DLD1 (cell line): Measurements from ENCODE around the gene TUBB1.
"Not testable (repeated sequence)": the region's sequence is repeated elsewhere in the genome, so short reads cannot be mapped to it uniquely, and the experiment has no call there.

Source experiments
- in situ Hi-C: cut with HindIII; loops from 2 replicates; pipeline ENCODE4 v1.10.0; 2017; ENCODE audit warnings: low sequenced_read_pairs

TUBB1 gene

DNA sequence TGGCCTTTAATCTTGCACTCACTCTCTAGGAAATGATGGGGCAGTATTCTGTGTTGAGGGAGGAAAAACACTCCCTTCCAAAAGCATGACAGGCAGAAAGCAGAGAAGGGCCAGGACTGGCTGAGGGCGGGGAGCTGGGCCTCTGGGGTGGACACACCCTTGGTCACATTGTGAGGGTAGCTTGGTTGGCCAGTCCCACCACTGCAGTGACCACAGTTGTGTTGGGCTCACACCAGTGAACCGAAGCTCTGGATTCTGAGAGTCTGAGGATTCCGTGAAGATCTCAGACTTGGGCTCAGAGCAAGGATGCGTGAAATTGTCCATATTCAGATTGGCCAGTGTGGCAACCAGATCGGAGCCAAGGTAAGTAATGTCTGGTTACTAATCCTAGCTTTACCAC, at the start of gene TUBB1:
TSS of gene TUBB1 (plus strand) at position 213 of the 400 bp plus-strand sequence. CDS start at position 307, 94 bp downstream.
- in situ Hi-C loops, result no loop called here

- in situ Hi-C loops, result no loop called here
These were observed 49.8 kb upstream of the TUBB1 start for GRCh38 chr20:58969439-58969838.

DNA sequence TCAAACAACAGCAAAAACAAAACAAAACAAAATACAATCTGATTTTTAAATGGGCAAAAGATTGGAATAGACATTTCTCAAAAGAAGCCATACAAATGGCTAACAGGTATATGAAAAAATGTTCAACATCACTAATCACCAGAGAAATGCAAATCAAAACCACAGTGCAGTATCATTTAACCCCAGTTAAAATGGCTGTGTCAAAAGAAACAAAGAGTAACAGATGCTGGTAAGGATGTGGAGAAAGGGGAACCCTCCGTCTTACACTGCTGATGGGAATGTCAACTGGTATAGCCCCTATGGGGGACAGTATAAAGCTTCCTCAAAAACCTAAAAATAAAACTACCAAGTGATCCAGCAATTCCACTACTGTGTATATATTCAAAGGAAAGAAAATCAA, 49.1 kb upstream of the TUBB1 start:
- in situ Hi-C loops, result loop anchor here (5.0 kb wide), 1 partner anchor 72 kb away; the partner anchor contains the start of gene PRELID3B

DNA sequence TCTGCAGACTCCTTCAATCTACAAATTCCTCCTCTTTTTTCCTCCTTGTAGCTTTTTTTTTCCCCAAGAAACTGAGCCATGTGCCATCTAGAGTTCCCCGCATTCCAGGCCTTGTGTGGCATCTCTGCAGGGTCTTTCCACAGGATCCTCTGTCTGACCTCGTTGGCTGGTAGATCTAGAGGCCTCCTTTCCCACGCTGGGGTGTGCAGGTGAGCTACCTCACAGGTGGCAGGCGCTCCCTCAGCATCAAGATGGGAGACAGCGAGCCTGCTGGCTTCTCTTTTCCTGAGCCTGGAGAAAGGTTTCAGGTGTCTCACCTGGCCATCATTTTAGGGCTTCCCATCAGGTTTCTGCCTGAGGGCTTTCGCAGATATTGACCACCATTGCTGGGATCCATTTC, 47.8 kb upstream of the TUBB1 start:
- in situ Hi-C loops, result loop anchor here (5.0 kb wide), 1 partner anchor 71 kb away; the partner anchor contains the start of gene PRELID3B

DNA sequence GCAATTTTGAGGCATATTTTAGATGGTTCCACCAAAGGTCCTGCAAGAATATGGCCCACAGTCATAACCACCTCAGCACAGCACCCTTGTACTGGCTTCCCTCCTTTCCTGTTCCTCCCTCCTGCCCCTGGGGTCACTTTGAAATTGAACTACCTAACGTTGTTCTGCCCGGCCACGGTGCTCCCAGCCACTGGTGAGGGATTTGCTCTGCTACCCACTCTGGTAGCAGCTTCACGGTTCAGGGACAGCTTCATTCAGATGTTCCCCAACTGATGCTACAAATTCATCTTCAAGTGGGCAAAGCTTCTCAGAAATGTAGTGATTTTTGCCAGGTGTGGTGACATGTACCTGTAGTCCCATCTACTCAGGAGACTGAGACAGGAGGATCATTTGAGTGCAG, 46.0 kb upstream of the TUBB1 start:
- in situ Hi-C loops, result loop anchor here (5.0 kb wide), 1 partner anchor 69 kb away; the partner anchor contains the start of gene PRELID3B

DNA sequence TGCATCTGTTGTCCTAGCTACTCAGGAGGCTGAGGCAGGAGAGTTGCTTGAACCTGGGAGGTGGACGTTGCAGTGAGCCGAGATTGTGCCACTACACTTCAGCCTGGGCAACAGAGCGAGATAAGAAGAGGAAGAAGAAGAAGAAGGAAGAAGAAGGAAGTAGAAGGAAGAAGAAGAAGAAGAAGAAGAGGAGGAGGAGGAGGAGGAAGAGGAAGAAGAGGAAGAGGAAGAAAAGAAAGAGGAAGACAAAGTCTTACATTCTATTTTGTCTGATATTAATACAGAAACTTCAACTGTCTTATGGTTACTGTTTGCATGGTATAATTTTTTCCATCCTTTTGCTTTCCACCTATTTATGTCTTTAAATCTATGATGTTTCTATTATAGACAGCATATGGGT, 45.4 kb upstream of the TUBB1 start:
- in situ Hi-C loops, result loop anchor here (5.0 kb wide), 1 partner anchor 68 kb away; the partner anchor contains the start of gene PRELID3B

GRCh38 chr20:58975353-58975752, 43.9 kb upstream of the TUBB1 start:
- in situ Hi-C loops, result no loop called here

DNA sequence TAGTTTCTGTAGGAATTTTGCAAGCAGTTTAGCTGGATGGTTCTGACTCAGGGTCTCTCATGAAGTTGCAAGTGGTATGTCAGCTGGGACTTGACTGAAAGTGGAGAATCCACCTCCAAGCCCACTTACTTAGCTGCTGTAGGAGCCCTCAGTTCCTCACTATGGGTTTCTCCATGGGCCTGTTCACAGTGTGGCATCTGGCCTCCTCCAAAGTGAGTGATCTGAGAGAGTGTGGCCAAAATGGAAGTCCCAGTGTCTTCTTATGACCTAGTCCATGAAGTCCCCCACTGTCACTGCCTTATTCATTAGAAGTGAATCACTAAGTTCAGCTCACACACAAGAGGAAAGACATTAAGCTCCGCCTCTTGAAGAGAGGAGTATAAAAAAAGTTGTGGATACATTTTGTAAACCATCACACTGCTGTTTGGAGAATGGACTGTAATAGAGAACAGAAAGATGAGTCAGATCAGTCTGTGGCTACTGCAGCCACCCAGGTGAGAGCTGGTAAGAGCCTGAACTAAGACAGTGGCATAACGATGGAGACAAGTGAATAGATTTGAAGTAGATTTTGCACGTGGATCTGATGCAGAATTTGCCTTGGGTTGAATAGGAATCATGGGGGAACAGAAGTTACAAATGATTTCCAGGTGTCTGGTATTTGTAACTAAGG, 43.0 kb upstream of the TUBB1 start:
- in situ Hi-C loops, result no loop called here

- in situ Hi-C loops, result no loop called here
These were observed 40.7 kb upstream of the TUBB1 start for GRCh38 chr20:58978351-58979190.

DNA sequence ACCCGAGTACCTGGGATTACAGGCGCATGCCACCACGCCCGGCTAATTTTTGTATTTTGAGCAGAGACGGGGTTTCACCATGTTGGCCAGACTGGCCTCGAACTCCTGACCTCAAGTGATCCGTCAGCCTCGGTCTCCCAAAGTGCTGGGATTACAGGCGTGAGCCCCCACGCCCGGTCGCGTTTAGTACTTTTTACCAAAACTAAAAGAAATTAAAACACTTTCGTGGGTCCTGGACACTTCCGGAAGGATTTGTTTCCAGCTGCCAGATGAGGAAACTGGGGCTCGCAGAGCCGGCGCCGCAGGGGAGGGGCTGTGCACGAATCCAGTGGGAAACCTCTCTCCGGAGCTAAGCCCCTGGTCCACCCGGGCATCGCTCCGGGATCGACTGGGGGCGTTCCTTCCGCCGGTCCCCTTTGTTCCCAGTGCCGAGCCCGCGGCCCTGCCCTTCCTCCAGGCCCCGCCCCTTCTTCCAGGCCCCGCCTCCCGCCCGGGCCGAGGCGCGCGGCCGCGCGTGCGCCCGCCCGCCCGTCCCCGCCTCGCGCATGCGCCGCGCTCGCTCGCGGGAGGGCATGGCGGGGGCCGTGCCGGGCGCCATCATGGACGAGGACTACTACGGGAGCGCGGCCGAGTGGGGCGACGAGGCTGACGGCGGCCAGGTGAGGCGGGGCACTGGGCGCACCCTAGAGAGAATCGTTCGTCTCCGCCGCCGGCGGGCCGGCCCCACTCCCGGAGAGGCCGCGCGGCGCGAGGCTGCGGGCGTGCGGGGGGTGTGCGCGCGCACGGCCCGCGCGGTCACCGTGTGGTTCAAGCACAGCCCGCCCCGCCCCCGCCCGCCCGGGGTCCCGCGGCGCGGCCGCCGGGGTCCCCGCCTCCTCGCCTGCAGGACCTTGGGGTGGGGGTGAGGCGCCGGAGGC, 38.3 kb upstream of the TUBB1 start, which contains the start of gene NELFCD:
TSS of gene NELFCD (plus strand) at position 546 of the 917 bp plus-strand sequence. CDS start at position 600, 54 bp downstream.
- in situ Hi-C loops, result no loop called here

DNA sequence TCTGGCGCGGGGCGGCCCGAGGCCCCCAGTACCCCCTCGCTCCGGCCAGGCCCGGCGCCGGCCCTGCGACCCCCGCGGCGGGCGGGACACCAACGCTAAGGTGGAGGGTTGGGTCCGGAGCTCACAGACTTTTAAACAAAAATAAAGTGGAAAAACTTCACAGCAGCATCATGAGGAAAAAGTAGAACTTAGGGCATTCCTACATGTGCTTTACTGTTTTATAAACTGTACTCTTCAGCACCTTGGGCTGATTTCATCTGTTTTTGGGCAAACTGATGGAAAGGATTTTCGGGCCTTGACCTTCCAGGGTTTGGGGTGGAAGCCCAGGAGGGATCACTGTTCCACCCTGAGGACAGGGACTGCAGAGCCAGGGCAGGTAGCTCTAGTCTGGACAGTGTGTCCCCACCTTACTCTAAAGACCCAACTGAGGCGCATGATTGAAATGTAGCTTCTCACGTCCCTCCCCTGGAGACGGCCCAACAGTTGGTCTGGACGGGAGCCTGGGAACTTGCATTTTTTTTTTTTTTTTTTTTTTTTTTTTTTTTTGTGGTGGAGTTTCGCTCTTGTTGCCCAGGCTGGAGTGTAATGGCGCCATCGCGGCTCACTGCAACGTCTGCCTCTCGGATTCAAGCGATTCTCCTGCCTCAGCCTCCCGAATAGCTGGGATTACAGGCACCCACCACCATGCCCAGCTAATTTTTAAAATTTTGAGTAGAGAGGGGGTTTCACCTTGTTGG, 37.4 kb upstream of the TUBB1 start:
- in situ Hi-C loops, result no loop called here

DNA sequence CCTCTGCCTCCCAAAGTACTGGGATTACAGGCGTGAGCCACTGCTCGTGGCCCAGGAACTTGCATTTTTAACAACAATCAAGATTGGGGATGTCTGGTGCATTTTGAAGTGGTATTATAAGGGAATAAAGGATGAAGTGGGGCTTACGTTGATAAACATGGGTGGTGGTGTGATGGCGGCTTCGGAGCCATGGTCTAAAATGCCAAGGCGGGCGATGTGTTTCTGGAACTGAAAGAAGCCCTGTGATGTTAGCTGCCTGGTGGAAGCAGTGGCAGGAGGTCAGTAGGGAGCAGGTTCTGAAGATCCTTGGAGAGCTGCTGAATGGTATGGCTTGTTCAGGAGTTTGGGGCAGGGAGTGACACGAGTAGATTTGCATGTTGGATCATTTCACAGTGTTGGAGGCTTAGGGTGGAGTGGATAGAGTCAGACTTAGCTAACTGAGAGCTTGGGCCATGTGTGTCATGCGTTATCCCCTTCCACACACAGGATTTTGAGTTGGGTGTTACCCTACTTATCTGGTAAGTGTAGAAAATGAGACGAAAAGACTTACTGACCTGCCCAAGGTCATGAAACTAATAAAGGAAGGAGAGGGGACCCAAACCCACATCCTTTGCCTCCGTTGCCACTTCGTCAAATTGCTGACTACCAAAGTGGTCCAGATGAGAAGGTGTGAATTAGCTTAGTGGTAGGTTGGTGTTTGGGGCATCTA, 36.7 kb upstream of the TUBB1 start:
- in situ Hi-C loops, result no loop called here

DNA sequence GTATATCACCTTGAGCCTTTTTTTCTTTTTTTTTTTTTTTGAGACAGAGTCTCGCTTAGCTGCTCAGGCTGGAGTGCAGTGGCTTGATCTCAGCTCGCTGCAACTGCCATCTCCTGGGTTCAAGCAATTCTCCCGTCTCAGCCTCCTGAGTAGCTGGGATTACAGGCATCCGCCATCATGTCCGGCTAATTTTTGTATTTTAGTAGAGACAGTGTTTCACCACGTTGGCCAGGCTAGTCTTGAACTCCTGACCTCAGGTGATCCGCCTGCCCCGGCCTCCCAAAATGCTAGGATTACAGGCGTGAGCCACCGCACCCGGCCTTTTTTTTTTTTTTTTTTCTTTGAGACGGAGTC, 36.1 kb upstream of the TUBB1 start:
- in situ Hi-C loops, result not testable (repeated sequence)

DNA sequence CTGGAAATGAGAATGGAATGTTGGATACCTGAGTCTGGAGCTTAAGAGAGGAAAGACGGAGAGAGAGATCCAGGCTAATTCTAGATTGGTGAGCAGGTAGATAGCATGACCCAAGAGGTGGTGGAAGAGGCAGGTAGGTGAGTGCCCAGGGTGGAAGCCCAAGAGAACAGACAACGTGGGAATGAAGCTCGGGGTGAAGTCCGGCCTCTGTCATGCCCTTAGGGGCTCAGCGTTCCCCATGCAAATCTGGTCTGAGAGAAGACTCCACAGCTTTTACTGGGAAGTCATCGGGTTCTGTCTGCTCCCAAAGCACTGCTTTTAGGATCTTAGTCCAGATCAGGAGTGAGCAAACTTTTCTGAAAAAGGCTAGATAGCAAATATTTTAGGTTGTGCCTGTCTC, 34.5 kb upstream of the TUBB1 start:
- in situ Hi-C loops, result no loop called here

DNA sequence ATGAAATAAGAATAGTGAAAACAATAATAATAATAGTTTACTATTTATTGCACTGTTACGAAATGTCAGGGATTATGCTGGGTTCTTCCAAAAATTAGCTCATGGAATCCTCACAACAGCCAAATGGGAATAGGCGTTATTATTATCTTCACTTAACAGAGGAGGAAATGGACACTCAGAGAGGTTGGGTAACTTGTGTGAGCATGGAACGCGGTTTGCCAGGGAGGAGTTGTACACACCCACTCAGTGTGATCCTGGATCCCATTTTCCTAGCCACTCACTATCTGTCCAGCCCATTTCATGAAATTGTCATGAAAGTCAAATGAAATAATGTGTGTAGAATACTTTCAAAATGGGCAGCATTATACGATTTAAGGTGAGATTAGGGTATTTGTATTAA, 33.6 kb upstream of the TUBB1 start:
- in situ Hi-C loops, result no loop called here

DNA sequence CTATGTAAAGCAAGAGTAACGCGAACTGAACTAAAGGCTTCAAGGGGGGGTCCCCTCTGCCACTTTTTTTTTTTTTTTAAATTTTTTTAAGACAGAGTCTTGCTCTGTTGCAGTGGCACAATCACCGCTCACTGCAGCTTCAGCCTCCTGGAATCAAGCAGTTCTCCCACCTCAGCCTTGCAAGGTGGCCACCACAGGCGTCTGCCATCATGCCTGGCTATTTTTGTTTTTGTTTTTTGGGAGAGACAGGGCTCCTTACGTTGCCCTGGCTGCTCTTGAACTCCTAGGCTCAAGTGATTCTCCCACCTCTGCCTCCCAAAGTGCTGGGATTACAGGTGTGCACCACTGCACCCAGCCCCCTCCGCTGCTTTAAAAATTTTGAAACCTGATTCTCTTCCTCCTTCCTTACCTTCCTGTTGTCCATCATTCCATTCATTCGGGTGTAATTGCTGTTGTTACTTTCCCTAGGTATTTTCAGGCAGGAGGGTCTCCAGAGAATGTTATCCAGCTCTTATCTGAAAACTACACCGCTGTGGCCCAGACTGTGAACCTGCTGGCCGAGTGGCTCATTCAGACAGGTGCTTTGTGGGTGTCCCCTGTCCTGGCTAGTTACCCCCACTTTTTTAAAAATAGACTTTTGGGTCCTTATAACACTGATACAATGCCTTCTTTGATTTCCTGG, 32.8 kb upstream of the TUBB1 start:
- in situ Hi-C loops, result no loop called here

DNA sequence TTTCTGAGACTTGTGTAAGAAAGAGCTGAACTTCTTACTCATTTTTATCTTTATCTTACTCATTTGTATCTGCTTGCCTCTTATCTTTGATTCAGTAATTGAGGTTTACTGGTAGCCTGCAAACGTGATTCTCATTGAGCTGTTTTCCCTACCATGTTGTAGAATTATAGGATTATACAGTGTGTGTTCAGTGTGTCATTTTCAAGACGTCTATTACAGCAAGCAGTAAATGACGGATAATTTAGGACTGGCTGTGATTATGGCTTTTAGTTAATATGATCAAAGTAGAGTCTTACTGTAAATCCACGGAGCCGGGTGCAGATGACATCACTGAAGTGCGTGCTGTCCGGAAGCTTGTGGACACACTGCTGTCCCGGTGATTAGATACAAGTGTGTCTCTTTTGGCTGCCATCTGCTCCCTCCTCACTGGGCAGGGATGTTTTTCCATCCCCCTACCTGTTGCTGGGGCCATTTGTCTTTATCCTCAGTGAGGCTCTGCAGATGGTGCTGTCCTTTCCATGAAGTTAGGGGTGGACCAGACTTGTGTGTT, 32.2 kb upstream of the TUBB1 start:
- in situ Hi-C loops, result no loop called here

GRCh38 chr20:58987790-58988564, 31.3 kb upstream of the TUBB1 start:
- in situ Hi-C loops, result no loop called here
